HG03196 (cell line): ENCODE results near the gene BAHCC1.

ENCODE experiments used
- ATAC-seq: cut with Tn5 transposase; IDR thresholded peaks from one replicate; pipeline ENCODE4 v1.9.1; 2021; ENCODE audit not compliant: unreplicated experiment

BAHCC1 gene

DNA sequence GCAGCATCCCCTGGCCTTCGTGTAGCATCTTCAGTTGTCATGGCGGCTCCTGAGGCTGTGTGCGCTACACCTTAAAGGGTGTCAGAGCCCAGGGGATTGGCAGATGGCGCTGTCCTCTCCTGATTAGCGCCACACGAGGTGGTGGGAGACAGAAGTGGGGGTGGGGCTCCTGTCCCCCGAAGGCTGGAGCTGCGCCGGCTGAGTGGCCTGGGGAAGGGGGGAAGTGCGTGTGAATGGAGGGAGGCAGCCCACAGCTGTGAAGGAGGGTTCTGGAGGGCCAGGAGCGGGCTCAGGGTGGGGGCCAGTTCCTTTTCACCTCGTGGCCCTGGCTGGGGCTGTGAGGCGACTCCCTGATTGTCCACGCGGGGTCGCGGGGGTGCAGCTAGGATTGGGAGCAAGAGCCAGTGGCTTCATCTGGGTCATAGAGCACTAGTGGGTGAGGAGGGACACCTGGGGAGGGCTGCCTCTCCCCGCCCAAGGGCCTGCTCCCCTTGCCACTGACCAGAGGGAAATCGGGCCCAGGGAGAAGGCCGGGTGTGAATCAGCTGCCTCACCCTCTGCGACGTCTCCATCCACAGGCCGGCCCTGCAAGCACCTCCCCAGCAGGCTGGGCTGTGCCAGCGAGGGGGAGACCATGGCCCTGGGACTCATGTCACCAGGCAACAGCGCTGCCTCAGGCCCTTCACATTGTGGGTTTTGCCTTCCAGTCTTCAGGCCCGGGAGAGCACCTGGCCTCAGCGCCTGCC lies 14.1 kb downstream of the BAHCC1 start:
- ATAC-seq: no peak

DNA sequence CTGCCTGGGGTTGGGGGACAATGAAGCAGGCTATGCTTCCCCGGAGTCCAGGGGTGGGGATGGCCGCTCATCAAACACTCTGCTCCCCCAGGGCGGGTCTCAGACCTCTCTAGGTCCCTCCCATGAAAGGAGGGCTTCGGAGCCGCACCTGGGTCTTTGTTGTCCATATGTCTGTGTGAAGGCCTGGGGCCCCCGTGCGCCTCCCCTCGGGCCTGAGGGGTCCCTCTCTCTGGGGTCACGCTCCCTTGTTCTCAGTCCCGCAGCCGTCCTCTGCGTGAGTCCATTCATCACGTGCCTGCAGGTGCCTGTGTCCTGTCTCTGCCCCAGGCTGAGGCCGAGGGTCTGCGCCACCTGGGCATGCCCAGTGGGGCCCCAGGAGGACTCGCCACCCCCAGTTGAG lies 15.6 kb downstream of the BAHCC1 start:
- no peak for ATAC-seq

DNA sequence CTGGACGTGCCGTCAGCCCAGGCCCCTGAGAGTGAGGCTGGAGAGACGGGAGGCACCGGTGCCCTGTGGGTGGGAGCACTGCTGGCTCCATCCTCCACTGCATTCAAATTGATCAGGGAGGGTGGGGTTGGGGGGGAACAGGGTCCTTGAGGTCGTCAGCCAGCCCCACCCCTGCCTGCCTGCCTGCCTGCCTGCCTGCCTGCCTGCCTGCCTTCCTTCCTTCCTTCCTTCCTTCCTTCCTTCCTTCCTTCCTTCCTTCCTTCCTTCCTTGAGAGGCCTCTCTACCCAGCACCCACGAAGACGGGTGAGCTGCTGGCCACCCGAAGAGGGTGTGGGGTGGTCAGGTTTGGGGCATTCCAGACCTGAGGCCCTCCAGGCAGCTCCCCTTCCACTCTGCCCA lies 16.0 kb downstream of the BAHCC1 start:
- ATAC-seq: no peak

DNA sequence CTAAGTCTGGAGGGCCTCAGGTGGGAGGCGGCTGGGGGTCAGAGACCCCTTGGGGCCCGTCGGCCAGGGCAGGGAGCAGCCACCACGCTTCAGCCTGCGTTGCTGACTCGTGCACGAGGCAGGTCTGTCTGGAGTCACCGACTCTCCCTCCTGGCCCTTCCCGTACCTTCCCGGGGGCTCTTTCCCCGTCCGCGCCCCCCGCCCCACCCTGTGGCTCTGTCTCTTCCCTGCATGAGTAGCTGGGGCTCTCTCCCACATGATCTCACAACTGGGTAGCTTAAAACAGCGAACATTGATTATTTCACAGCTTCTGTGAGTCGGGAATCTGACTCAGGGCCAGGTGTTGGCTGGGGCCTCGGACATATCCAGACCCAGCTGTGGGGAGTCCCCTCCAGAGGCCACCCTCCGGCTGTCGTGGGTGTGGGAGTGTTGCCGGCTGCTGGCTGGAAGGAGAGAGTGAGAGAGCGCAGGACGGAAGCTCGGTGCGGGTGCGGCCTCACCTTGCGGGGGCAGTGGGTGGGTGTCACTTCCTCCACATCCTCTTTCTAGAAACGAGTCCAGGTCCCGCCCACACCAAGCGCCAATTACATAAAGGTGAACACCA lies 17.3 kb downstream of the BAHCC1 start:
- ATAC-seq: no peak

DNA sequence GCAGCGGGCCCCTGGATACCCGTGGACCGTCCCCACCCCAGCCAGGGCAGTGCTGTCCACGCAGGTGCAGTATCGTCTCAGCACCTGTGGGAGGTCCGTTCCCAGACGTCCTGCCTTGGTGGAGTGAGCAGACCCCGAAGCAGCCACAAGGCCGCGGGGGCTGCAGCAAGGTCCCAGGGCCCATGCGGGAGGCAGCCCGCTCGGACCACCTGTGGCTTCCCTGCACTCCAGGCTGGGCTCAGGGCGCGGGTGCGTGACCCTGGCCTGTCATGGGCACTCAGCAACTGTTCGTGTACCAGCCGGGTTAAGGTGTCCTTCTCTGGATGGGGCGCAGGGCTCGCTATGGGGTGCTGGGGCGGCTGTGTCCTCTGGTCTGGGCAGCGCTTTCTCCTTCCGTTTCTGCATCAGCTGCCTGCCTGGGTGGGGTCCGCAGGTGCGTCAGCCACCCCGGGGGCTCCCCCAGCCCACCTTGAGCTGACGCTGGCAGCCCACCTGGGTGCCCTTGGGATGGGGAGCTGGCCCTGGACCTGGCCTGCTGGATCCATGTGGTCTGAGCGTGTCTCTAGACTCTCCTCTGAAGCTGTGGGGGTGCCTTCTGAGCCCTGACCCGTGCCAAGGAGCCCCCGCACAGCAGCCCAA lies 18.4 kb downstream of the BAHCC1 start:
- ATAC-seq: no peak

DNA sequence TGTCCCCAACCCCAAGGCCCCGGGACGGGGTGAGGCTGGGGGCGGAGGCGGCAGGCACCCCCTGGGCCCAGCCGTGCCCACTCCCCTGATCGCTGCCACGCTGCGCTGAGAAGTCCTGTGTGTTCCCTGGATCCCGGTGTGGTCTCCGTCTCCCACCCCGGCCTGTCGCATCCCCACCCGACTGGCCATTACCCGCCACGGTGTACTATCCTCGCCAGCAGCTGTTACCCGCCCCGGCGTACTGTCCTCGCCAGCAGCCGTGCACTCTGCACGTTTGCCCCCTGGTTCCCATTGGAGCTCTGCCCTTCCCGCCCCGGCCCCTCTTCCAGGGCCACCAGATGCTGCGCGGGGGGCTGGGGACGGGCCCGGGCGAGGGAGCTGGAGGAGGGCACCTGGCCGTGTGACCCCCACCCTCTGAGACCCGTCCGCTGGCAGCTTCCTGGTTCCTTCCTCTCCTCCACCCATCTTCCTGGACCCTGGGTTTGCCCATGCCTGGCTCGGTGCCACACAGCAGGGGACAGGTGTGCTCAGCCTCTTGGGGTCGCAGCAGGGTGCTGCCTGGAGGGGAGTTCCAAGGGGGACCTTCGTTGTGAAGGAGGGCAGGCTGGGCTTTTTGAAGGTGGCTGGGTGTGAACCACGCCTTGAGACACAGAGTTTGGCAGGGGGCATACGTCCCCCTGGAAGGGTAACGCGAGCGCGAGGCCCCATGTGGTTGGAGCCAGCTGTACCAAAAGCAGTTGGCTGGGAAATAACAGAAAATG lies 19.7 kb downstream of the BAHCC1 start:
- ATAC-seq: no peak

DNA sequence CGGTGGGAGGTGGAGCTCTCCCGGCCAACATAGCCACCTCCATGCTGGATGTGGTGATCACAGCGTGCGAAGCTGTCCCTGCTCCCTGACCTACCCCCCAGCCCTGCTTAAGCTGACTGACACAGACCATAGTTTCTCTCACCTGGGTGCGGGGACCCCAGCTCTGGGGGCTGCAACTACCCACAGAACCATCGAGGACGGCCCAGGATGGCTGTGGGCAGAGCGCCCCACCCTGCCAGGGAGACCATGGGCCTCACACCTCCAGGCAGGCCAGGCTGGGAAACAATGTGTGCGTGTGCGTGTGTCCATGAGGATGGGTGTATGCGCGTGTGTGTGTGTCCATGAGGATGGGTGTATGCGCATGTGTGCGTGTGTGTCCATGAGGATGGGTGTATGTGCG lies 20.4 kb downstream of the BAHCC1 start:
- no peak for ATAC-seq

DNA sequence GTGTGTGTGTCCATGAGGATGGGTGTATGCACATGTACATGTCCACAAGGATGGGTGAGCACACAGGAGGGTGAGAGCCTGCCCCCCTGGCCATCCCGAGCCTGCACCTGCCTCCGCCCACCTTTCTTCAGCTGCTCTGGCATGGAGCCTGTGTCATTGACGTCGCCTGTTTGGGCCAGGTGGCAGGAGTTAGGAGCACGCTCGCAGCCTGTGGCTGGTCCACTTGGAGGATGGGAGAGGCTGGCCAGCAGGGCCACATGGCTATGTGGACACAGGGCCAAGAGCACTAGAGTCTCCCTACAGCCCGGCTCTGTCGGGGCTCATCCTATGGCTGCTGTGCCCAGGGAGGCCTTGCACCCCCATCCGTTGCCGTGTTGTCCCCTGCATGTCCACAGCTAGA lies 21.4 kb downstream of the BAHCC1 start:
- no peak for ATAC-seq

DNA sequence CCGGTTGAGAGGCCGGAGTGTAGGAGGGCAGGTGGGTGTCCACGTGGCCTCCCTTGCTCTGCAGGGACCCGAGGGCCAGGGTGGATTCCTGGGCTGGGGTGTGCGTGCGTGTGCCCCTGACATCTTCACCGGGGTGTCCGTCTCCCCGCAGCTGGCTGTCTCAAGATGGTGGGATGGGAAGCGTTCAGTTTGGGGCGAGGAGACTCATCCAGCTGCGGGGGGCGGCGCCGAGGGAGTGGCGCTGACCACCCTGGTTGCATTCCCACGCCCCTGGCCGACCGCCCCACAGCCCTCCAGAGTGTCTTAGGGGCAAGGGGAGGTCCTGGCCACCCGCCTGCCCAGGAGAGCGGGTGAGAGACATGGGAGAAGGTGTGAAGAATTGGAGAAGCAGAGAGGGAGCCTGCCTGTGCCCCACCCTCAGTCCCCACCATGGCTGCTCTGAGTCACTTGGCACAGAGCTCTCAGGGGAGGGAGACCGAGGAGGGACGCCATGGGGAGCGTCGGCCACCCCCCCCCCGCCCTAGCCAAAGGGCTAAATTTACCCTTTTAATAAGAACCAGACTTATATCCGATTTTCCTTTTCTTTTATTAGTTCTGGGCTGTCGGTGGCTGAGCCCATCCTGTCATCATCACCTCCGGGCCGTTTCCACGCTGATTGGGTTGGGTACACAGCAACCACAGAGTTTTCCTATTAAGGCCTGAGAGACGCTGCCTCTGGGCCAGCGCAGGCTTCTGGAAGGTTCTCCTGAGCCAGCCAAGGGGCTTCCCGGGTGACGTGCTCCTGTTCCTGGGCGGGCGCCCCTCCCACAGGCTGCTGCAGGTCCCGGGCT lies 22.0 kb downstream of the BAHCC1 start:
- ATAC-seq: no peak

DNA sequence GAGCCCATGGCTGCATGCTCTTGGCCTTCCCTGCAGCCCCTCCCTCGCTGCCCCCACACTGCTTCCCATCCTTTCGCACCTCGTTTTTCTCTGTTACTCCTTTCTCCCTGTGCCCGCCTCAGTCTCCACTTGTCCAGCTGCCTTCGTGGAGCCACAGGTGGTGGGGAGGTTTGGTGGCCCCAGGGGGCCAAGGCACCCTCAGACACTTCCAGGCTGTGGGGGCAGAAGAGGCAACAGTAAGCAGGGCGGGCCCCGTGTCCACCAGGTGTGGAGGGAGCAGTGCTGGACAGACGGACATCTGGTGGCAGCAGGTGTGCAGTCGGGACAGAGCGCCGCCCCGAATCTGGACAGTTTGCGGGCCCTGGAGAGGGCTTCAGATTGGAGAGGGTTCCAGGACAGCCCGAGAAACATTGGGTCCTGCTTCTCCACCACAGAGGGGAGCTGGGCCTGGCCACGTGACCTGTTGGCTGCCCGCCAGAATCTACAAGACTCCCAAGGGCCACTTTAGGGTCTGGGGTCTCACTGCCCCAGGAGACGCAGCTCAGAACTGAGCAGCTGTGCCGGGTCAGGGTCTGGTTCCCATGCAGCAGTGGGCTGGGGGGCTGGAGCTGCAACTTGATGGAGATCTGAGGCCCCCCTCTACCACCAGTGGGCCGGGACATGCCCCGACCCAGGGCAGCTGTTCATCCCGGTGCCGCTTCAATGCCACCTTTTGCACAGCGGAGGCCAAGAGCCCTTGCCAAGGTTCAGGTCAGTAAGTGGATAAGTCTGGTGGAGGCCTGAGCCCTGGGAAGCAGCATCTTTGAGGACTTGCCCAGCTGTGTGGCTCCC lies 22.8 kb downstream of the BAHCC1 start:
- ATAC-seq: no peak

DNA sequence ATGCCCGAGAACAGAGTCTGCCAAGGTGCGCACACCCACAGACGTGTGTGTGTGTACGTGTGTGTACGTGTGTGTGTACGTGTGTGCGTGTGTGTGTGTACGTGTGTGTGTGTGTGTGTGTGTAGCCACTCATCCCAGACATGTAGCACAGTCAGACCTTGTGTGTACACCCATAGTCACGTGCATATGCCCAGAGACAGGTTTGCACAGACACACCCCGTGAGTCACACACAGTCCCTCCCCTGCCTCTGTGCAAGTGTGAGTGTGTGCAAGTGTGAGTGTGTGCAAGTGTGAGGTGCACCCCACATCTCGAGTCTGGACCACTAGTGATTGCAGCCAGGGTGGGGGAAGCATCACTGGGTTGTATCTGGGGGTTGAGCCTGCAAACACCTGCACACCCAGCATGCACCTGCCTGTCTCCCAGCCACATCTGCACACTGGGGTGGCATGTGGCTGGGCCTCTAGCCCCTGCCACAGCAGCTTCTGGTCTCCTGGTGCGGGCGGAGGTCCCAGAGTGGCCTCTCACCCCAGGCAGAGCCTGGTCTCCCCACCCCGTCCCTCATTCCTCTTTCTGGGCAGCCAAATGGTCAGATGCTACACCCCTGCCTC lies 23.6 kb downstream of the BAHCC1 start:
- no peak for ATAC-seq

DNA sequence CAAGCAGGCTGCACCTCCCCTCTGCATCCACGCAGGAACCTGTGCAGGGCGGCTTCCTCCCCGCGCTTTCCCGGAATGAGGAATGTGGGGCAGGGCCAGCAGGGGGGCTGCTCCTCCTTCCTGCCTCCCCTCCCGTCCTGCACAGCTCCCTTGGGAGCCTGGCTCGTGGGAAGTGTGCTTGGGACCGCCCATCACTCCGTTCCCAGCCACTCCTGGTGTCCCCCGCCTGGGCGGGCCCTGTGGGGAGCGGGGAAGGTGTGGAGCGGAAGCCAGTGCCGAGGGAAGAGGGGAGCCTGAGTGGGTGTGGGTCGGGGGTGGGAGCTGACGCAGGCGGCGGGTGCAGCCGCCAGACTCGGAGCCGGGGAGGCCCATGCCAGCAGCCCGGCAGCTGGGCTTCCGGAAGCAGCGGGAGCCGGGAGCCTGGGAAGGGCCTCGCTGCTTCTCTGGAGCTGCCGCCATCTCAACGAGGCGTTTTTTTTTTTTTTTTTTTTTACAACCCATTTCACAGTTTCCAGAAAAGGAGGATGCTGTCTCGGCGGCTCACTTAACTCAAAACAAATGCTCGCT lies 24.1 kb downstream of the BAHCC1 start:
- no peak for ATAC-seq

DNA sequence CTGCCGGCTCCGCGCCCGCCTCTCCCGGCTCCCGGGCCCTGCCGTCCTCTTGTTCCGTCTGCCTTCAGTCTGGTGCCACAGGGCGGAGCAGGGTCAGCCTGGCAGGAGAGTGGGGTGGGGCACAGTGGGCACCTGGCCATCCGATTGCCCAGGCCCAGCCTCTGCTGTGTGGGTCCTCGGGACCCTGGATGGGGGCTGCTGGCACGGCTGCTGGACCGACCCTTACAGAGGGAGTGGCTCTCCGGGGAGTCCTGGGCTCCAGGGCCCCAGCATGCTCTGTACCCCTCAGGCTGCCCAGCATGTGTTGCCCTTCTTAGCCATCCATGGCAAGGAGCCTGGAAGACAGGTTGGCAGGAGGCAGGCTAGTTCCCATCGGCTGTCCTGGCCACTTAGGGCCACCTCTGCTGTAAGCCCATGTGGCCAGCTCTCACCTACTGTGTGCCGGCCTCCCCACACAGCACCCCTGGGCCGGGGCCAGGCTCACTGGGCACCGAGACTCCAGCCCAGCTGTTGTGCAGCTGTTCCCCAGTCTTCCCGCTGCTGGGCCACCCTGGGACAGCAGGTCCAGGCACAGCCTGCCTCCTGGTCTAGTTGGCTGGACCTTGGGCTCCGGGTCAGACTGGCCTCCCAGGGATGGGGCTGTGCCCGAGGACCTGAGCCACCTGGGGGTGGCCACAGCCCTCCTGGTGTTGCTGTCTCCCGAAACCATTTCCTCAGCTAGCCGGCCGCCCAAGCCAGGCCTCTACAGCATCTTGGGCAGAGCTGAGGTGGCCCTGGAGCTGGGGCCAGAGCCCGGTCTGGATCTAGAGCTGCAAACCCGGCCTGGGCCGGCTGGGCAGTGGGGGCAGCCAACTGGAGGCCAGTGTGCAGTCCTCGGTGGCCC lies 24.9 kb downstream of the BAHCC1 start:
- ATAC-seq: no peak

DNA sequence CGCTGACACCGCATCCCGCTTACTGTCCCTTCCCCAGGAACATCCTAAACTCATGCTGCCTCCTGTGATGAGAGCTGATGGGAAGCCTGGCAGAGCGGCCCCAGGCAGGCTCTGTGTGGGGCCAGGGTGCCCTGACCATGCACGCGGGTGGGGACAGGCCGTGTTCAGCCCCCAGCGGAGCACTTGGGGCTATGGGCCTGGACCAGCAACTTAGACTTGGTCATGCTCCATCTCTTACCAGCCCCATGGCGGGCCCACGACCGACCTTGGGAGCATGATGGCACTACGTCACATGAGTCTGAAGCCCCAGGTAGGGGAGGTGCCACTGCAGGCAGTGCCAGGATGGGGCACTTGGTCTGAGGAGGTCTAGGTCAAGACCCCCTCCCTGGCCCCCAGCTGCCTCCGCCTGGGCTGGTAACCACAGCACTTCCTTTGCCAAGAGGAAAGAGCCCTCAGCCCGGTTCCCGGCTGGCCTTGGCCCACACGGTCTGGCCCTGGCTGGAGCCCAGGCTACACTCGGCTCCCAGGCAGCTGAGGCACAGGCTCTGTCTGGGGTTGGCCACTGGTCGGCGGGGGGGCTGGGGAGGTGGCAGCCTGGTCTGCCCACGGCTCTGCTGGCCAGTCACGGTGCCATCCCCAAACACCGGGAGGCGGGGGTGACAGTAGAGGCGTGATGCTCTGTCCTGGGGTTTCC lies 25.7 kb downstream of the BAHCC1 start:
- no peak for ATAC-seq

DNA sequence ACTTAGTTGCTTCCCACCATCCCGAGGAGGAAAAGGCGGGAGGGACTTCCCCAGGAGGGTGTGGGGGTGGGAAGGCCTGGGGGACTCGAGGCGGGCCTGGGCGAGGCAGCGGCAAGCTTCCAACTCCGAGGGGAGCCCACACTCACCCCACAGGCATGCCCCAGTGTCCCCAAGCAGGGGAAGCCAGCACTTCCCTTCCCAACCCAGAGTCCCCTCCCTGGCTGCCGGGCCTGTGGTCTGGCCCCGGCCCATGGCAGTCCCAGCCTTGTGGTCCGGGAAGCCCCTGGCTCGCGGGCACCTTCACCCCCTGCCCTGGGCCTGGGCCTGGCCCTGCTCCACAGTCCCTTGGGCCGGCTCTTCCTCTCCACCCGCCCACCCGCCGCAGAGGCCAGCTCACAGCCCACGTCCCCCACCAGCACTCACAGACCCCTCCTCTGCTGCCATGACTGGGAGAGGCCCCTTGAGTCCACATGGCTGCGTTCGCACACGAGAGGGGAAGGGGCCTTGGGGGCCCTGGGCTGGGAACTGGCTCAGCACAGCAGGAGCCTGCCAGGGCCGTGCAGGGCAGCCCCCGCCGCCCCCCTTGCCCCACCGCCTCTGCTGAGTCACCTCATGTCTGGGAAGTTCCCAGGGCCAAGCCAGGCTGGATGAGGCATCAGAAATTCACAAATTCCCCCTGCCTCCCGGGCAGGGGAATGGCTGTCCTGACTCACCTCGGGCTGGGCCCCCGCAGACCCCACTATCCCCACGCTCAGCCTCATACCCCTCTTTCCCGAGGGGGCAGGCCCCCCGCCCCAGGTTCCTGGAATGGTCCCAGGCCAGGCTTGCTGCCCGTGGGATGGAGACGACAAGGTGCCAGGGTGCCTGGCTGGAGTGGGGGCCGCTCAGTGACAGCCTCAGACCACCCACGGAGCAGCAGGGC lies 27.8 kb downstream of the BAHCC1 start:
- ATAC-seq: no peak

DNA sequence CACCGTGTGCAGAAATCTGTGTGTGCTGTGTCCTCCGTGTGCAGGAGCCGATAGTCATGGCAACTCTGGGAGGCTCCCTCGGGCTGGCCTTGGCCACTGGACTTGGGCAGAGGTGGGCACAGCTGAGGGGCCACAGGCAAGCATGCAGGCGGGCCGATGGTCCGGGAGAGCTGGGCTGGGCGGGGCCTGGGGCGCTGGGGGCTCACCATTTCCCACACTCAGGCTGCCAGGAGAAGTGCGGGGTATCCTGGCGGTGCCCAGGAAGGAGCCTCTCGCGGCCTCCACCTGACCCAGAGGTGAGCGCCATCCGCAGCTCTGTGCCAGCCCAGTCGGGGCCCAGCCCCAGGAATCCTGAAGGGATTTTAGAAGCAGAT lies 28.4 kb downstream of the BAHCC1 start:
- ATAC-seq: no peak
